CD4-positive, alpha-beta T cell (primary cell): ENCODE measurements around the gene MEGF9. TPM values are rescaled to one million over a fixed set of nuclear protein-coding genes. Genes with fewer than 3 reads are reported as not detected.

Experiments used
- ATAC-seq: fragments of 200-7000 bp; cut with Tn5 transposase; one replicate; pipeline ENCODE4 v1.10.0; 2022; ENCODE audit warnings: mild to moderate bottlenecking; ENCODE audit not compliant: poor library complexity
- CTCF ChIA-PET: fragments of 350-600 bp; sonication (Branson Sonifier 250); formaldehyde crosslinking; loops from one replicate; lab custom pipeline; 2021; ENCODE audit warnings: antibody characterized with exemption, inconsistent platforms; lab: Charles Lee
- POLR2A ChIA-PET: fragments of 350-600 bp; sonication (Branson Sonifier 250); formaldehyde crosslinking; loops from one replicate; lab custom pipeline; 2021; ENCODE audit warnings: antibody characterized with exemption, inconsistent platforms; lab: Charles Lee
- DNase-seq, 14 experiments: peaks; one replicate each; pipeline ENCODE4 v3.0.0-alpha.2; 2013 to 2020; ENCODE audit warnings: mixed read lengths in 2 of 14
- H3K27ac ChIP-seq, 2 donors: one replicate each; pipeline versions ENCODE4 v1.5.1 to v1.7.0; 2013; ENCODE audit warnings: low read length in 2 of 2, low read depth in 1 of 2, mild to moderate bottlenecking in 1 of 2
- H3K27me3 ChIP-seq, 2 experiments: 1 replicate in 1 of 2; 2 replicates in 1 of 2; pipeline versions ENCODE4 v1.6.1 to v1.7.0; 2013; ENCODE audit warnings: low read length in 2 of 2, control low read depth in 1 of 2, mild to moderate bottlenecking in 1 of 2, moderate library complexity in 1 of 2; ENCODE audit not compliant: insufficient read depth in 2 of 2, control insufficient read depth in 1 of 2
- H3K36me3 ChIP-seq: one replicate; pipeline ENCODE4 v1.6.1; 2013; ENCODE audit warnings: low read length, control low read depth; ENCODE audit not compliant: insufficient read depth
- H3K4me1 ChIP-seq: one replicate; pipeline ENCODE4 v1.6.1; 2013; ENCODE audit warnings: low read length, control low read depth; ENCODE audit not compliant: insufficient read depth
- H3K4me3 ChIP-seq: one replicate; pipeline ENCODE4 v1.5.1; 2013; ENCODE audit warnings: mild to moderate bottlenecking, low read length, moderate library complexity
- H3K9me3 ChIP-seq, 2 experiments: 1 replicate in 1 of 2; 2 replicates in 1 of 2; pipeline versions ENCODE4 v1.6.1 to v1.7.0; 2013; ENCODE audit warnings: low read length in 2 of 2, mild to moderate bottlenecking in 2 of 2, control low read depth in 1 of 2, moderate library complexity in 1 of 2; ENCODE audit not compliant: control insufficient read depth in 1 of 2, insufficient read depth in 1 of 2
- H3K27ac Mint-ChIP-seq: one replicate; pipeline ENCODE4 v1.8.0; 2020; ENCODE audit warnings: mixed read lengths
- H3K27me3 Mint-ChIP-seq: one replicate; pipeline ENCODE4 v1.8.0; 2021; ENCODE audit warnings: mixed read lengths
- H3K36me3 Mint-ChIP-seq: one replicate; pipeline ENCODE4 v1.8.0; 2021; ENCODE audit warnings: low read depth, mixed read lengths
- H3K4me1 Mint-ChIP-seq: one replicate; pipeline ENCODE4 v1.8.0; 2021; ENCODE audit warnings: low read depth, mixed read lengths
- H3K4me3 Mint-ChIP-seq: one replicate; pipeline ENCODE4 v1.8.0; 2020; ENCODE audit warnings: mild to moderate bottlenecking, mixed read lengths
- H3K9me3 Mint-ChIP-seq: one replicate; pipeline ENCODE4 v1.8.0; 2020; ENCODE audit warnings: mixed read lengths
- CTCF ChIP-seq: fragments of 200-600 bp; IDR thresholded peaks from one replicate; pipeline ENCODE4 v1.8.0; 2022; ENCODE audit warnings: antibody characterized with exemption, mild to moderate bottlenecking
- intact Hi-C, 2 experiments: fragments of 100-400 bp; cut with DNase I in 1 of 2; cut with micrococcal nuclease in 1 of 2; formaldehyde crosslinking; loops; one replicate each; pipeline versions ENCODE4 v1.15.1 to v1.9.0; 2023 to 2025; cut with DNase I, micrococcal nuclease
- total RNA-seq, 174 experiments: library from RNA in 2 of 174; stranded (reverse) in 2 of 174; gene quantifications; one replicate each; pipeline ENCODE4 v1.2.3 and lab custom pipeline; 2021 to 2026

MEGF9 gene
- total RNA-seq, 2 experiments from 2014 or later = 4.0 to 4.5 TPM

GRCh38 chr9:120689860-120690259, 24.4 kb downstream of the MEGF9 start:
- Histone ChIP-seq H3K27ac (no peak overlapping the region), H3K36me3 (no peaks in the 10 kb centered on the region), H3K9me3 (no peaks in the 10 kb centered on the region), H3K4me3 (no peak overlapping the region), H3K4me1 (no peaks in the 10 kb centered on the region), H3K27me3 (no peaks in the 10 kb centered on the region)
- TF ChIP-seq CTCF = no peak
- ATAC-seq (no peak), DNase-seq (no peak)
- CTCF ChIA-PET = no interaction called here
- Mint-ChIP-seq H3K9me3 (no peaks in the 10 kb centered on the region), H3K4me3 (no peak overlapping the region), H3K27me3 (no peaks in the 10 kb centered on the region), H3K36me3 (no peaks in the 10 kb centered on the region), H3K4me1 (peaks cover 24% of the 10 kb centered on the region), H3K27ac (no peak overlapping the region)
- POLR2A ChIA-PET = interaction anchor here (0.6 kb wide), 1 partner anchor 21 kb away, joined by 4 read pairs; no protein-coding TSS in a partner anchor
- intact Hi-C loops = no loop called here

GRCh38 chr9:120688758-120689157, 25.5 kb downstream of the MEGF9 start:
- Mint-ChIP-seq H3K4me3 (no peak overlapping the region), H3K36me3 (no peaks in the 10 kb centered on the region), H3K27me3 (no peaks in the 10 kb centered on the region), H3K9me3 (no peaks in the 10 kb centered on the region), H3K27ac (no peak overlapping the region), H3K4me1 (peaks cover 24% of the 10 kb centered on the region)
- ChIA-PET POLR2A (no interaction called here), CTCF (no interaction called here)
- Histone ChIP-seq H3K27me3 (no peaks in the 10 kb centered on the region), H3K9me3 (no peaks in the 10 kb centered on the region), H3K36me3 (no peaks in the 10 kb centered on the region), H3K4me1 (no peaks in the 10 kb centered on the region), H3K4me3 (no peak overlapping the region), H3K27ac (no peak overlapping the region)
- ATAC-seq (no peak), DNase-seq (no peak)
- intact Hi-C loops = no loop called here
- TF ChIP-seq CTCF = no peak

GRCh38 chr9:120683150-120683549, 31.1 kb downstream of the MEGF9 start:
- intact Hi-C loops = no loop called here

More at GRCh38 chr9:120683150-120683549, 31.1 kb downstream of the MEGF9 start:
- H3K27ac Mint-ChIP-seq = no peak overlapping the region
- Histone ChIP-seq H3K4me3 (no peak overlapping the region), H3K27ac (no peak overlapping the region), H3K36me3 (peaks cover 2% of the 10 kb centered on the region), H3K9me3 (peaks cover 0 to 4% of the 10 kb centered on the region in 2 experiments), H3K4me1 (no peaks in the 10 kb centered on the region), H3K27me3 (no peaks in the 10 kb centered on the region)
- peaks cover 10% of the 10 kb centered on the region for H3K4me1 Mint-ChIP-seq
- H3K27me3 Mint-ChIP-seq = no peaks in the 10 kb centered on the region
- ChIA-PET CTCF (no interaction called here), POLR2A (no interaction called here)
- no peak overlapping the region for H3K4me3 Mint-ChIP-seq
- H3K36me3 Mint-ChIP-seq = peaks cover 8% of the 10 kb centered on the region
- ATAC-seq (no peak), DNase-seq (no peak)
- TF ChIP-seq CTCF = no peak
- H3K9me3 Mint-ChIP-seq = no peaks in the 10 kb centered on the region
